CD4-positive, alpha-beta T cell treated with Interleukin-10 for 1 hour (primary cell): ENCODE results near the gene NUFIP2.
"Not testable (repeated sequence)": the region's sequence is repeated elsewhere in the genome, so short reads cannot be mapped to it uniquely, and the experiment has no call there.

Experiments used
- DNase-seq: peaks from one replicate; pipeline ENCODE4 v3.0.0-alpha.2; 2020

The NUFIP2 gene

GRCh38 chr17:29293890-29294579 is at the start of gene NUFIP2:
Gene NUFIP2, minus strand, starts transcription at chr17:29294148. Its CDS starts 89 bp downstream, at chr17:29294059.
- peak; percentile 98 for DNase-seq

GRCh38 chr17:29342158-29342765 is 48.3 kb upstream of the NUFIP2 start:
- DNase-seq, result no peak

GRCh38 chr17:29341726-29342125 is 47.8 kb upstream of the NUFIP2 start:
- DNase-seq, result no peak

GRCh38 chr17:29339016-29339415 is 45.1 kb upstream of the NUFIP2 start:
- not testable (repeated sequence) for DNase-seq

GRCh38 chr17:29331708-29332085 is 37.7 kb upstream of the NUFIP2 start:
- no peak for DNase-seq

GRCh38 chr17:29331075-29331707 is 37.2 kb upstream of the NUFIP2 start:
- DNase-seq, result no peak

- DNase-seq, result no peak
Measured at GRCh38 chr17:29327412-29327811, 33.5 kb upstream of the NUFIP2 start.

- no peak for DNase-seq
Measured at GRCh38 chr17:29326023-29326813, 32.3 kb upstream of the NUFIP2 start.

GRCh38 chr17:29322363-29322762 is 28.4 kb upstream of the NUFIP2 start:
- no peak for DNase-seq

GRCh38 chr17:29303386-29303785 is 9.4 kb upstream of the NUFIP2 start:
- no peak for DNase-seq

- DNase-seq, result no peak
Measured at GRCh38 chr17:29299031-29299430, 5.1 kb upstream of the NUFIP2 start.

- no peak for DNase-seq
Measured at GRCh38 chr17:29295420-29295819, 1.5 kb upstream of the NUFIP2 start.

- DNase-seq, result no peak
Measured at GRCh38 chr17:29294580-29294900, 592 bp upstream of the NUFIP2 start.

- peak; percentile 56 for DNase-seq
Measured at GRCh38 chr17:29292992-29293889, 707 bp downstream of the NUFIP2 start.

GRCh38 chr17:29292071-29292991 is 1.6 kb downstream of the NUFIP2 start:
- peak; percentile 71 for DNase-seq

- peak; percentile 80 for DNase-seq
Measured at GRCh38 chr17:29291163-29291752, 2.7 kb downstream of the NUFIP2 start.

- no peak for DNase-seq
Measured at GRCh38 chr17:29289852-29290251, 4.1 kb downstream of the NUFIP2 start.

- no peak for DNase-seq
Measured at GRCh38 chr17:29283961-29284360, 10.0 kb downstream of the NUFIP2 start.

- DNase-seq, result peak; percentile 25
Measured at GRCh38 chr17:29283496-29283895, 10.5 kb downstream of the NUFIP2 start.

GRCh38 chr17:29279397-29280070 is 14.4 kb downstream of the NUFIP2 start:
- DNase-seq, result no peak
